K562 (cell line): Measurements from ENCODE around the gene TRIP10. TPM values are rescaled to one million over a fixed set of nuclear protein-coding genes. Genes with fewer than 3 reads are reported as not detected.

Experiments
- BRD4 ChIP-seq: fragments of 200-600 bp; sonication (generic); IDR thresholded peaks from 2 replicates; pipeline ENCODE4 v1.6.1; 2017; ENCODE audit warnings: inconsistent platforms
- CBFA2T3 ChIP-seq: fragments of 450-650 bp; IDR thresholded peaks from 2 replicates; pipeline ENCODE4 v1.6.1; 2017
- CHCHD3 ChIP-seq: fragments of 250-450 bp; sonication (Bioruptor Pico); IDR thresholded peaks from 2 replicates; pipeline ENCODE4 v2.1.2; 2022; ENCODE audit warnings: mild to moderate bottlenecking
- CREB1 ChIP-seq, 2 experiments: sonication (generic) in 1 of 2; formaldehyde crosslinking in 1 of 2; IDR thresholded peaks; 2 replicates each; pipeline versions ENCODE4 v1.6.1 to v1.8.0; 2012 to 2022; ENCODE audit warnings: inconsistent platforms in 1 of 2, mild to moderate bottlenecking in 1 of 2, missing genetic modification reagents in 1 of 2, moderate library complexity in 1 of 2
- CXXC5 ChIP-seq: fragments of 250-450 bp; sonication (Bioruptor Pico); IDR thresholded peaks from 2 replicates; pipeline ENCODE4 v1.8.0; 2022; ENCODE audit warnings: inconsistent platforms, mild to moderate bottlenecking, moderate library complexity
- E2F3 ChIP-seq: fragments of 250-450 bp; sonication (Bioruptor Pico); IDR thresholded peaks from 2 replicates; pipeline ENCODE4 v1.4.0; 2020; ENCODE audit warnings: mild to moderate bottlenecking
- FOXJ3 ChIP-seq: sonication (generic); formaldehyde crosslinking; IDR thresholded peaks from 2 replicates; pipeline ENCODE4 v1.4.0; 2020; ENCODE audit warnings: mild to moderate bottlenecking, missing genetic modification reagents
- GABPB1 ChIP-seq: sonication (generic); formaldehyde crosslinking; IDR thresholded peaks from 2 replicates; pipeline ENCODE4 v1.8.0; 2022; ENCODE audit warnings: mild to moderate bottlenecking, missing genetic modification reagents
- HDAC1 ChIP-seq, 2 experiments: fragments of 450-650 bp; IDR thresholded peaks; 2 replicates each; pipeline ENCODE4 v1.6.1; 2016 to 2017; ENCODE audit warnings: inconsistent platforms in 1 of 2, mild to moderate bottlenecking in 1 of 2, moderate library complexity in 1 of 2
- HIVEP1 ChIP-seq: fragments of 250-450 bp; sonication (Bioruptor Pico); IDR thresholded peaks from 2 replicates; pipeline ENCODE4 v1.4.0; 2020; ENCODE audit warnings: mild to moderate bottlenecking
- HMBOX1 ChIP-seq: sonication (generic); IDR thresholded peaks from 2 replicates; pipeline ENCODE4 v1.6.1; 2016
- KDM2B ChIP-seq: fragments of 250-450 bp; sonication (Bioruptor Pico); IDR thresholded peaks from 2 replicates; pipeline ENCODE4 v1.8.0; 2021; ENCODE audit warnings: mild to moderate bottlenecking, moderate library complexity
- L3MBTL2 ChIP-seq: fragments of 450-650 bp; IDR thresholded peaks from 2 replicates; pipeline ENCODE4 v1.6.1; 2016; ENCODE audit warnings: mild to moderate bottlenecking, moderate library complexity
- MAZ ChIP-seq, 2 experiments: fragments of 450-650 bp in 1 of 2; sonication (generic) in 1 of 2; formaldehyde crosslinking; IDR thresholded peaks in 1 of 2; conservative IDR thresholded peaks in 1 of 2; 2 replicates each; pipeline versions ENCODE4 v1.4.0 to v1.5.0; 2020; ENCODE audit warnings: mild to moderate bottlenecking in 1 of 2, missing genetic modification reagents in 1 of 2
- MCM3 ChIP-seq: fragments of 450-650 bp; IDR thresholded peaks from 2 replicates; pipeline ENCODE4 v1.6.1; 2016
- MYNN ChIP-seq, 2 experiments: sonication (generic); formaldehyde crosslinking in 1 of 2; IDR thresholded peaks; 2 replicates each; pipeline versions ENCODE4 v1.5.0 to v1.6.1; 2016 to 2020; ENCODE audit warnings: antibody characterized with exemption in 1 of 2, missing genetic modification reagents in 1 of 2
- RBFOX2 ChIP-seq: fragments of 200-400 bp; formaldehyde crosslinking; IDR thresholded peaks from 2 replicates; pipeline ENCODE4 v1.6.1; 2017; ENCODE audit warnings: low read depth, mild to moderate bottlenecking, low read length, moderate library complexity
- SREBF2 ChIP-seq: sonication (generic); formaldehyde crosslinking; IDR thresholded peaks from 2 replicates; pipeline ENCODE4 v1.4.0; 2020; ENCODE audit warnings: mild to moderate bottlenecking, missing genetic modification reagents
- TBP ChIP-seq: optimal IDR thresholded peaks from 2 replicates; pipeline ENCODE3; 2011; ENCODE audit warnings: low read depth, low read length, improper control_type of control experiment
- TCFL5 ChIP-seq: fragments of 250-450 bp; sonication (Bioruptor Pico); conservative IDR thresholded peaks from 2 replicates; pipeline ENCODE4 v1.6.1; 2021; ENCODE audit warnings: mild to moderate bottlenecking, moderate library complexity, matching md5 sums
- TGIF2 ChIP-seq: sonication (generic); formaldehyde crosslinking; IDR thresholded peaks from 2 replicates; pipeline ENCODE4 v1.8.1; 2022; ENCODE audit warnings: mild to moderate bottlenecking, missing genetic modification reagents, moderate library complexity
- THAP7 ChIP-seq: fragments of 250-450 bp; sonication (Bioruptor Pico); IDR thresholded peaks from 2 replicates; pipeline ENCODE4 v1.5.0; 2021
- YBX1 ChIP-seq: fragments of 450-650 bp; IDR thresholded peaks from 2 replicates; pipeline ENCODE4 v1.7.1; 2016; ENCODE audit warnings: mild to moderate bottlenecking
- YY1 ChIP-seq, 3 experiments: IDR thresholded peaks; 2 replicates each; pipeline ENCODE4 v1.6.1; 2011; ENCODE audit warnings: low read length in 2 of 3, mild to moderate bottlenecking in 2 of 3, moderate library complexity in 2 of 3, borderline replicate concordance in 1 of 3, control low read depth in 1 of 3, low read depth in 1 of 3; ENCODE audit not compliant: insufficient read depth in 3 of 3, insufficient replicate concordance in 2 of 3, control insufficient read depth in 1 of 3, insufficient read length in 1 of 3; ENCODE audit errors: extremely low read depth in 1 of 3
- ZBTB9 ChIP-seq: fragments of 450-650 bp; formaldehyde crosslinking; IDR thresholded peaks from 2 replicates; pipeline ENCODE4 v1.4.0; 2020; ENCODE audit warnings: mild to moderate bottlenecking, moderate library complexity
- ZEB2 ChIP-seq: fragments of 450-650 bp; IDR thresholded peaks from 2 replicates; pipeline ENCODE4 v1.6.1; 2016
- ZNF133 ChIP-seq: fragments of 250-450 bp; sonication (Bioruptor Pico); IDR thresholded peaks from 2 replicates; pipeline ENCODE4 v1.4.0; 2020; ENCODE audit warnings: mild to moderate bottlenecking
- ZNF184 ChIP-seq: sonication (generic); formaldehyde crosslinking; IDR thresholded peaks from 2 replicates; pipeline ENCODE4 v1.5.0; 2020; ENCODE audit warnings: missing genetic modification reagents
- ZNF561 ChIP-seq: fragments of 450-650 bp; formaldehyde crosslinking; conservative IDR thresholded peaks from 2 replicates; pipeline ENCODE4 v1.4.0; 2020; ENCODE audit warnings: mild to moderate bottlenecking, moderate library complexity
- ZNF778 ChIP-seq: fragments of 450-650 bp; formaldehyde crosslinking; IDR thresholded peaks from 2 replicates; pipeline ENCODE4 v1.4.0; 2020; ENCODE audit warnings: mild to moderate bottlenecking, moderate library complexity
- ZSCAN32 ChIP-seq: fragments of 450-650 bp; formaldehyde crosslinking; IDR thresholded peaks from 2 replicates; pipeline ENCODE4 v1.4.0; 2020; ENCODE audit warnings: mild to moderate bottlenecking, moderate library complexity
- polyA plus RNA-seq, 8 experiments: library from polyadenylated mRNA; depleted of rRNA in 4 of 8; stranded (reverse) in 5 of 8; unstranded in 3 of 8; fragments of >200 nt; fragmentation: Nextera tagmentation in 2 of 8; fragmentation: Illumina TruSeq in 1 of 8; extraction: Ambion mirVana in 2 of 8; extraction: Trizol in 1 of 8; gene quantifications; 2 replicates each; pipeline versions ENCODE4 v1.2.1 to v1.2.3, GENCODE V29; 2011 to 2014; ENCODE audit warnings: inconsistent platforms in 1 of 8, missing spikeins in 1 of 8
- total RNA-seq, 7 experiments: library from RNA; depleted of rRNA in 6 of 7; stranded (reverse); fragments of >200 nt in 6 of 7; fragmentation: Illumina TruSeq in 2 of 7; extraction: Trizol in 2 of 7; gene quantifications; 2 replicates each; pipeline versions ENCODE4 v1.2.1 to v1.2.3, GENCODE V29; 2011 to 2021; ENCODE audit warnings: low replicate concordance in 1 of 7

TRIP10 gene
- total and polyA plus RNA-seq, 9 of the 15 experiments (the other 6 are each of a cell fraction or from before 2014, with no cell fraction given): 1.2 to 66.8 (median 36.1) TPM

GRCh38 chr19:6767081-6767356 lies 27.5 kb downstream of the TRIP10 start (continued):
- TF ChIP-seq CREB1 (IDR thresholded peaks at IDR 0.05) (no peak; the same call in 1 of the 2 replicates), CREB1 (CRISPR knock-in tag; IDR thresholded peaks at IDR 0.05) (0 out of 2 replicates have a peak, but pooled peaks have one; percentile 52), CHCHD3 (CRISPR knock-in tag) (no peak), ZNF184 (CRISPR knock-in tag) (no peak), HIVEP1 (no peak), KDM2B (peak; percentile 86), CBFA2T3 (no peak), HMBOX1 (no peak), FOXJ3 (CRISPR knock-in tag) (no peak), THAP7 (CRISPR knock-in tag) (no peak), ZSCAN32 (no peak), MCM3 (no peak), ZBTB9 (CRISPR knock-in tag) (no peak), ZEB2 (no peak; the same call in 1 of the 2 replicates), ZNF133 (CRISPR knock-in tag) (no peak), ZNF778 (CRISPR knock-in tag) (no peak), TCFL5 (CRISPR knock-in tag) (no peak), L3MBTL2 (peak; percentile 58), ZNF561 (CRISPR knock-in tag) (no peak), RBFOX2 (no peak), HDAC1 (IDR thresholded peaks at IDR 0.05) (0 out of 4 replicates have a peak, but pooled peaks of 1 of the 2 experiments have one; percentile 74), MYNN (IDR thresholded peaks at IDR 0.05) (no peak), MYNN (CRISPR knock-in tag; IDR thresholded peaks at IDR 0.05) (no peak), BRD4 (no peak), TGIF2 (no peak), TBP (no peak), GABPB1 (CRISPR knock-in tag) (no peak; the same call in 1 of the 2 replicates), SREBF2 (CRISPR knock-in tag) (no peak), CXXC5 (0 out of 2 replicates have a peak, but pooled peaks have one; percentile 47), MAZ (CRISPR knock-in tag; conservative IDR thresholded peaks at IDR 0.05 in 1 of 2, IDR thresholded peaks at IDR 0.05 in 1 of 2) (no peak), YBX1 (no peak), E2F3 (CRISPR knock-in tag) (no peak), YY1 (IDR thresholded peaks at IDR 0.05; ENCODE audit: borderline replicate concordance in 1 of 3, control insufficient read depth in 1 of 3, extremely low read depth in 1 of 3, insufficient read depth in 3 of 3, insufficient read length in 1 of 3, insufficient replicate concordance in 2 of 3, low read depth in 1 of 3, low read length in 2 of 3) (peak in 2 of 3 experiments; percentile 19 to 29)
